Thyroid gland (tissue), 4 donors: ENCODE results near the gene MIEF1.

ENCODE experiments used
- CTCF ChIP-seq, 6 experiments: fragments of 200-600 bp in 3 of 6; fragments of 450-650 bp in 3 of 6; sonication (generic) in 3 of 6; IDR thresholded peaks; one replicate each; pipeline ENCODE4 v1.5.1; 2016 to 2019; ENCODE audit warnings: antibody characterized with exemption in 6 of 6, mild to moderate bottlenecking in 2 of 6, inconsistent platforms in 1 of 6, moderate library complexity in 1 of 6
- POLR2A ChIP-seq, 2 donors: fragments of 450-650 bp; IDR thresholded peaks; one replicate each; pipeline ENCODE4 v1.6.1; 2017; ENCODE audit warnings: antibody characterized with exemption in 2 of 2, mild to moderate bottlenecking in 2 of 2, moderate library complexity in 1 of 2

GRCh38 chr22:39500101-39500500 lies 2.0 kb upstream of the MIEF1 start:
- no peak for TF ChIP-seq CTCF (IDR thresholded peaks at IDR 0.05)
- TF ChIP-seq POLR2A (IDR thresholded peaks at IDR 0.05): no peak
